ENCODE measurements around the gene LSM7.
A peak's percentile ranks its signal among the peaks of the same experiment; 100 is the strongest.

LSM7 gene

GRCh38 chr19:2338055-2338615, 9.7 kb upstream of the LSM7 start:
- no peak for DNase-seq

- peak; percentile 64 for DNase-seq
Observed at GRCh38 chr19:2337329-2337707, 8.9 kb upstream of the LSM7 start.

GRCh38 chr19:2336528-2337328, 8.3 kb upstream of the LSM7 start:
- no peak for DNase-seq

GRCh38 chr19:2335848-2336247, 7.5 kb upstream of the LSM7 start:
- DNase-seq, result no peak

GRCh38 chr19:2334986-2335846, 6.8 kb upstream of the LSM7 start:
- no peak for DNase-seq

- DNase-seq, result no peak
Observed at GRCh38 chr19:2334426-2334825, 6.0 kb upstream of the LSM7 start.

GRCh38 chr19:2333807-2334211, 5.4 kb upstream of the LSM7 start:
- no peak for DNase-seq

GRCh38 chr19:2333027-2333806, 4.8 kb upstream of the LSM7 start:
- DNase-seq, result no peak

- no peak for DNase-seq
Observed at GRCh38 chr19:2332341-2333026, 4.1 kb upstream of the LSM7 start.

- peak; percentile 76 for DNase-seq
Observed at GRCh38 chr19:2331601-2332246, 3.3 kb upstream of the LSM7 start.

GRCh38 chr19:2330632-2331284, 2.4 kb upstream of the LSM7 start:
- DNase-seq, result no peak

GRCh38 chr19:2330255-2330631, 1.9 kb upstream of the LSM7 start:
- DNase-seq, result no peak

GRCh38 chr19:2329501-2329916, 1.1 kb upstream of the LSM7 start:
- DNase-seq, result no peak

- DNase-seq, result no peak
Observed at GRCh38 chr19:2329149-2329478, 728 bp upstream of the LSM7 start.

GRCh38 chr19:2327773-2328400, 499 bp downstream of the LSM7 start:
- DNase-seq, result no peak

- DNase-seq, result no peak
Observed at GRCh38 chr19:2326699-2327360, 1.6 kb downstream of the LSM7 start.

- DNase-seq, result no peak
Observed at GRCh38 chr19:2325281-2326046, 2.9 kb downstream of the LSM7 start.

- no peak for DNase-seq
Observed at GRCh38 chr19:2324220-2324948, 4.0 kb downstream of the LSM7 start.

GRCh38 chr19:2323707-2324106, 4.7 kb downstream of the LSM7 start:
- DNase-seq, result no peak
